Natural killer cell (primary cell): ENCODE measurements around the gene SLC6A8. TPM values are rescaled to one million over a fixed set of nuclear protein-coding genes. Genes with fewer than 3 reads are reported as not detected.
A peak's percentile ranks its signal among the peaks of the same experiment; 100 is the strongest.

Experiments used
- ATAC-seq, 3 donors: fragments of 150-1000 bp in 2 of 3; fragments of 200-7000 bp in 1 of 3; cut with Tn5 transposase; 1 replicate in 1 of 3; 2 replicates in 2 of 3; pipeline ENCODE4 v1.10.0; 2021; ENCODE audit warnings: mild to moderate bottlenecking in 2 of 3, moderate library complexity in 2 of 3
- DNase-seq, 2 donors: peaks; one replicate each; pipeline versions ENCODE4 v3.0.0 to v3.0.0-alpha.2; 2013 to 2021; ENCODE audit warnings: mixed read lengths in 1 of 2
- H3K27ac ChIP-seq: one replicate; pipeline ENCODE4 v1.5.1; 2013; ENCODE audit warnings: mild to moderate bottlenecking, low read length
- H3K27me3 ChIP-seq: one replicate; pipeline ENCODE4 v1.6.1; 2013; ENCODE audit warnings: low read length; ENCODE audit not compliant: control insufficient read depth, insufficient read depth
- H3K36me3 ChIP-seq: one replicate; pipeline ENCODE4 v1.6.1; 2013; ENCODE audit warnings: low read length; ENCODE audit not compliant: control insufficient read depth, insufficient read depth
- H3K4me1 ChIP-seq: one replicate; pipeline ENCODE4 v1.6.1; 2013; ENCODE audit warnings: low read length; ENCODE audit not compliant: control insufficient read depth, insufficient read depth
- H3K4me3 ChIP-seq: one replicate; pipeline ENCODE4 v1.5.1; 2013; ENCODE audit warnings: low read length
- H3K9me3 ChIP-seq: one replicate; pipeline ENCODE4 v1.6.1; 2013; ENCODE audit warnings: low read length; ENCODE audit not compliant: control insufficient read depth, insufficient read depth
- H3K27ac Mint-ChIP-seq, 2 donors: one replicate each; pipeline ENCODE4 v1.8.0; 2022; ENCODE audit warnings: mild to moderate bottlenecking in 2 of 2, mixed read lengths in 2 of 2, moderate library complexity in 1 of 2
- H3K27me3 Mint-ChIP-seq, 2 donors: one replicate each; pipeline ENCODE4 v1.8.0; 2022; ENCODE audit warnings: low read depth in 2 of 2, mixed read lengths in 2 of 2
- H3K36me3 Mint-ChIP-seq: one replicate; pipeline ENCODE4 v1.8.0; 2022; ENCODE audit warnings: mixed read lengths
- H3K4me1 Mint-ChIP-seq, 2 donors: one replicate each; pipeline ENCODE4 v1.8.0; 2022; ENCODE audit warnings: mixed read lengths in 2 of 2
- H3K4me3 Mint-ChIP-seq: one replicate; pipeline ENCODE4 v1.8.0; 2022; ENCODE audit warnings: mild to moderate bottlenecking, moderate library complexity, mixed read lengths
- H3K9me3 Mint-ChIP-seq, 2 donors: one replicate each; pipeline ENCODE4 v1.8.0; 2022; ENCODE audit warnings: mixed read lengths in 2 of 2
- WGBS: methylation state at CpG from one replicate; pipeline ENCODE4 v1.1.7; 2013; ENCODE audit warnings: missing lambda C conversion rate; ENCODE audit not compliant: insufficient coverage; 5-methylcytosine and 5-hydroxymethylcytosine counted together
- intact Hi-C: fragments of 100-400 bp; cut with micrococcal nuclease; formaldehyde crosslinking; loops from one replicate; pipeline ENCODE4 v1.14.2; 2022
- total RNA-seq, 4 donors: library from RNA; stranded (reverse); fragments of 120-200 nt in 1 of 4; gene quantifications; one replicate each; pipeline versions ENCODE4 v1.2.3 to v1.2.4, GENCODE V29; 2013 to 2022
- TF ChIP-seq, protein P1 (sequence below): fragments of 200-600 bp; IDR thresholded peaks from one replicate; pipeline ENCODE4 v1.8.0; 2022; ENCODE audit warnings: antibody characterized with exemption

The SLC6A8 gene
- total RNA-seq, 3 donors from 2014 or later (not counting 1 experiment from before 2014, with no cell fraction given): 0.77 to 2.5 (median 1.4) TPM

- no peaks in the 10 kb centered on the region for H3K4me1 Mint-ChIP-seq
Observed at GRCh38 chrX:153650959-153651358, 36.8 kb upstream of the SLC6A8 start.

GRCh38 chrX:153651540-153652079, 36.1 kb upstream of the SLC6A8 start:
- DNase-seq: peak in 1 of 2 donors; percentile 31

More at GRCh38 chrX:153650959-153651358, 36.8 kb upstream of the SLC6A8 start:
- no peak overlapping the region for H3K27ac Mint-ChIP-seq
- DNase-seq (no peak), ATAC-seq (no peak)
- Histone ChIP-seq H3K27me3 (no peaks in the 10 kb centered on the region), H3K4me3 (no peak overlapping the region), H3K9me3 (no peaks in the 10 kb centered on the region), H3K36me3 (no peaks in the 10 kb centered on the region), H3K27ac (no peak overlapping the region), H3K4me1 (peaks cover 10% of the 10 kb centered on the region)
- H3K4me3 Mint-ChIP-seq: no peak overlapping the region
- TF ChIP-seq, protein P1, sequence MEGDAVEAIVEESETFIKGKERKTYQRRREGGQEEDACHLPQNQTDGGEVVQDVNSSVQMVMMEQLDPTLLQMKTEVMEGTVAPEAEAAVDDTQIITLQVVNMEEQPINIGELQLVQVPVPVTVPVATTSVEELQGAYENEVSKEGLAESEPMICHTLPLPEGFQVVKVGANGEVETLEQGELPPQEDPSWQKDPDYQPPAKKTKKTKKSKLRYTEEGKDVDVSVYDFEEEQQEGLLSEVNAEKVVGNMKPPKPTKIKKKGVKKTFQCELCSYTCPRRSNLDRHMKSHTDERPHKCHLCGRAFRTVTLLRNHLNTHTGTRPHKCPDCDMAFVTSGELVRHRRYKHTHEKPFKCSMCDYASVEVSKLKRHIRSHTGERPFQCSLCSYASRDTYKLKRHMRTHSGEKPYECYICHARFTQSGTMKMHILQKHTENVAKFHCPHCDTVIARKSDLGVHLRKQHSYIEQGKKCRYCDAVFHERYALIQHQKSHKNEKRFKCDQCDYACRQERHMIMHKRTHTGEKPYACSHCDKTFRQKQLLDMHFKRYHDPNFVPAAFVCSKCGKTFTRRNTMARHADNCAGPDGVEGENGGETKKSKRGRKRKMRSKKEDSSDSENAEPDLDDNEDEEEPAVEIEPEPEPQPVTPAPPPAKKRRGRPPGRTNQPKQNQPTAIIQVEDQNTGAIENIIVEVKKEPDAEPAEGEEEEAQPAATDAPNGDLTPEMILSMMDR: no peak
- peaks cover 9% of the 10 kb centered on the region in 2 donors for H3K27me3 Mint-ChIP-seq
- 100% methylated on average over 4 of the region's 13 CpGs for WGBS
- H3K9me3 Mint-ChIP-seq: no peaks in the 10 kb centered on the region
- intact Hi-C loops: no loop called here
- no peaks in the 10 kb centered on the region for H3K36me3 Mint-ChIP-seq

GRCh38 chrX:153653556-153653955, 34.2 kb upstream of the SLC6A8 start:
- Mint-ChIP-seq H3K4me3 (no peak overlapping the region), H3K4me1 (no peaks in the 10 kb centered on the region), H3K36me3 (no peaks in the 10 kb centered on the region), H3K27me3 (peaks cover 5 to 11% of the 10 kb centered on the region in 2 donors), H3K9me3 (no peaks in the 10 kb centered on the region), H3K27ac (no peak overlapping the region)
- H3K9me3 ChIP-seq: no peaks in the 10 kb centered on the region
- no peaks in the 10 kb centered on the region for H3K36me3 ChIP-seq
- WGBS: 57% methylated on average over 1 of the region's 2 CpGs
- ATAC-seq (no peak), DNase-seq (no peak)
- H3K4me1 ChIP-seq: peaks cover 2% of the 10 kb centered on the region
- intact Hi-C loops: no loop called here
- no peak overlapping the region for H3K27ac ChIP-seq
- TF ChIP-seq, protein P1: no peak
- H3K27me3 ChIP-seq: no peaks in the 10 kb centered on the region
- H3K4me3 ChIP-seq: no peak overlapping the region

More at GRCh38 chrX:153651540-153652079, 36.1 kb upstream of the SLC6A8 start:
- Histone ChIP-seq H3K27me3 (no peaks in the 10 kb centered on the region), H3K4me3 (no peak overlapping the region), H3K36me3 (no peaks in the 10 kb centered on the region), H3K9me3 (no peaks in the 10 kb centered on the region), H3K27ac (no peak overlapping the region), H3K4me1 (peaks cover 9% of the 10 kb centered on the region)
- Mint-ChIP-seq H3K4me3 (no peak overlapping the region), H3K36me3 (no peaks in the 10 kb centered on the region), H3K9me3 (no peaks in the 10 kb centered on the region), H3K27me3 (peaks cover 5 to 9% of the 10 kb centered on the region in 2 donors), H3K4me1 (no peaks in the 10 kb centered on the region), H3K27ac (no peak overlapping the region)
- intact Hi-C loops: no loop called here
- peak in 1 of 3 donors; percentile 41 for ATAC-seq
- TF ChIP-seq, protein P1: no peak
- 91% methylated on average over 8 of the region's 9 CpGs for WGBS

DNA sequence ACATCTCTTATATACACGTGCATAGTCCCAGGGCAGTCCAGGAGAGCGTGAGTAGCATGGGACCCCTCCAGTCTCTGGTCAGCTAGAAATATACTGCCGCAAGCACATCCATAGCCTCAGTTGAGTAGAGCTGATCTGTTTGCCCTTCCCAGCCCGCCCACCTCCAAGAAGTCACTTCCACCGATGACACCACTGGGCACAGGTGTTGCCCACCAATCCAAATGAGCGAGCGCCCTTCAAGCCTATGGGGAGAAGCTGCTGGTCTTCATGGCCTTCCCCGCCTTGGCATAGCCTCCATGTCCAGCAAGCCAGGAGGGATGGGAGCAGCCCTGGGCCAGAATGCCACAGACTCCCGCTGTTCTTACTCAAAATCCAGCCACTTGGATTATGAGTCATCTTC, 30.6 kb upstream of the SLC6A8 start:
- H3K9me3 ChIP-seq: no peaks in the 10 kb centered on the region
- DNase-seq (no peak), ATAC-seq (no peak)
- no peaks in the 10 kb centered on the region for H3K27me3 ChIP-seq
- WGBS: 94% methylated on average over 9 of the region's 9 CpGs
- Mint-ChIP-seq H3K4me1 (no peaks in the 10 kb centered on the region), H3K36me3 (no peaks in the 10 kb centered on the region), H3K9me3 (no peaks in the 10 kb centered on the region), H3K4me3 (no peak overlapping the region), H3K27me3 (peaks cover 13 to 25% of the 10 kb centered on the region in 2 donors), H3K27ac (no peak overlapping the region)
- no peak overlapping the region for H3K4me3 ChIP-seq
- H3K27ac ChIP-seq: no peak overlapping the region
- TF ChIP-seq, protein P1: no peak
- H3K4me1 ChIP-seq: peaks cover 2% of the 10 kb centered on the region
- intact Hi-C loops: no loop called here
- H3K36me3 ChIP-seq: no peaks in the 10 kb centered on the region
